Right forelimb (tissue), 1 donor: ENCODE results near the gene EVL.
"Not testable (repeated sequence)": the region's sequence is repeated elsewhere in the genome, so short reads cannot be mapped to it uniquely, and the experiment has no call there.

ENCODE experiments used
- DNase-seq: peaks from one replicate; pipeline ENCODE4 v3.0.0-alpha.2; 2018

The EVL gene

GRCh38 chr14:100039903-100040302 is 25.3 kb upstream of the EVL start:
- no peak for DNase-seq

GRCh38 chr14:100041271-100041670 is 24.0 kb upstream of the EVL start:
- DNase-seq: no peak

DNA sequence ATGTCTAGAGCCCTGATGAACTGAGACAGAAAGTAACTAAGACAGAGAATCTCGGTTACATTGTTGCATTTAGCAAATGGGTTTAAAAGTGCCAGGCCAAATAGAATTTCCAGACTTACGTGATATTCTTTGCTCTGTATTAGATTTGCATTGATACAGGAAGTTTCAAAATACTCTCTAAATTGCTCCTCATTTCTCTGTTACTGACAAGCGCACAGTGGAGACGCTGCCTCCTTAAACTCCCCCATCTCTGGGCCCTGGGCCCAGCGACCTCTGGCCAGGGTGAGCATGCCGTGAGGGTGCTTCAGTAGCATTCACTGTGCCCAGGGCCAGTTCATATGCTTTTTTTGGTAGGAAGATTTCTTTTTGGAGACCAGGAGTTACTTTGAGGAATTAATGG is 22.9 kb upstream of the EVL start:
- no peak for DNase-seq

- no peak for DNase-seq
Observed at GRCh38 chr14:100045642-100046344, 19.4 kb upstream of the EVL start.

- no peak for DNase-seq
Observed at GRCh38 chr14:100047600-100047999, 17.6 kb upstream of the EVL start.

GRCh38 chr14:100048786-100049185 is 16.4 kb upstream of the EVL start:
- DNase-seq: no peak

GRCh38 chr14:100049220-100049619 is 16.0 kb upstream of the EVL start:
- DNase-seq: no peak

DNA sequence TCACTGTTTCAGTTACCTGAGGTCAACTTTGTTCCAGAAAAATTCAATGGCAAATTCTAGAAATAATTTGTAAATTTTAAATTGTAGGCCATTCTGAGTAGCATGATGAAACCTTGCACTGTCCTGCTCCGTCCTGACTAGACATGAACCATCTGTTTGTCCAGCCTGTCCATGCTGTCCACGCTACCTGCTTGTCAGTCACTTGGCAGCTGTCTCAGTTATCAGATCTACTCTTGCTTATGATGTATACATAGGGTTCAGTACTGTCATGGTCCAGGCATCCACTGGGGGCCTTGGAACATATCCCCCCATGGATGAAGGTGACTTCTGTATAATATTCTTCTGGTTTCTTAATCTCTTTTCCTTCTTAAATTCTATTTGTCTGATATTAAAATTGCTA is 14.1 kb upstream of the EVL start:
- no peak for DNase-seq

DNA sequence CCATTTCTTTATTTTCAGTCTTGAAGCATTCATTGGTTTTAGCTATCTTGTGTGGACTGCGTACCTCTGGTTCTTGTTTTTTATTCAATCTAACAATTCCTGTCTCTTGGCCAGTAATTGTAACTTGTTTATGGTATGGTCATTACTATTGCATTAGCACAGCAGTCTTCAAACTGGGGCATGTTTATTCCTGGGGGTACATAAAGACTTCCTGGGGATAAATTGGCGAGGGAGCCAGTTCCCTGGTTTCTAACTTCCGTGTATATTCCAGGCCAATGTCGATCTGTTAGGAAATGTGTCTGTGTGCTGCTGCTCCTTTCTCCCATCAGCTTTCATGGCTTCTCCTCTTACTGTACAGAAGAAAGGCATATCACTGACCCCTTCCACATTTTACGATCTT is 13.7 kb upstream of the EVL start:
- DNase-seq: no peak

DNA sequence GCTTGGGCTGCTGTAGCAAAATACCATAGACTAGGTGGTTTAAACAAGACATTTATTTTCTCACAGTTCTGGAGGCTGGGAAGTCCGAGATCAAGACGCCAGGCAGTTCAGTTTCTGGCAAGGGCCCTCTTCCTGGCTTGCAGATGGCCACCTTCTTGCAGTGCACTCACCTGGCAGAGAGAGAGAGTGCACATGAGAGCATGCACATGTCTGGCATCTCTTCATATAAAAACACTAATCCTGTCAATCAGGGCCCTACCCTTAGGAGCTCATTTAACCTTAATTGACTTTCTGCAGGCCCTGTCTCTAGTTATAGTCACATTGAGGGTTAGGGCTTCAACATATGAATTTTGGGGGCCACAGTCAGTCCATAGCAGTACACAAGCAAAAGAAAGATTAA is 12.4 kb upstream of the EVL start:
- no peak for DNase-seq

- no peak for DNase-seq
Observed at GRCh38 chr14:100054316-100055075, 10.7 kb upstream of the EVL start.

GRCh38 chr14:100056431-100056830 is 8.8 kb upstream of the EVL start:
- DNase-seq: no peak

DNA sequence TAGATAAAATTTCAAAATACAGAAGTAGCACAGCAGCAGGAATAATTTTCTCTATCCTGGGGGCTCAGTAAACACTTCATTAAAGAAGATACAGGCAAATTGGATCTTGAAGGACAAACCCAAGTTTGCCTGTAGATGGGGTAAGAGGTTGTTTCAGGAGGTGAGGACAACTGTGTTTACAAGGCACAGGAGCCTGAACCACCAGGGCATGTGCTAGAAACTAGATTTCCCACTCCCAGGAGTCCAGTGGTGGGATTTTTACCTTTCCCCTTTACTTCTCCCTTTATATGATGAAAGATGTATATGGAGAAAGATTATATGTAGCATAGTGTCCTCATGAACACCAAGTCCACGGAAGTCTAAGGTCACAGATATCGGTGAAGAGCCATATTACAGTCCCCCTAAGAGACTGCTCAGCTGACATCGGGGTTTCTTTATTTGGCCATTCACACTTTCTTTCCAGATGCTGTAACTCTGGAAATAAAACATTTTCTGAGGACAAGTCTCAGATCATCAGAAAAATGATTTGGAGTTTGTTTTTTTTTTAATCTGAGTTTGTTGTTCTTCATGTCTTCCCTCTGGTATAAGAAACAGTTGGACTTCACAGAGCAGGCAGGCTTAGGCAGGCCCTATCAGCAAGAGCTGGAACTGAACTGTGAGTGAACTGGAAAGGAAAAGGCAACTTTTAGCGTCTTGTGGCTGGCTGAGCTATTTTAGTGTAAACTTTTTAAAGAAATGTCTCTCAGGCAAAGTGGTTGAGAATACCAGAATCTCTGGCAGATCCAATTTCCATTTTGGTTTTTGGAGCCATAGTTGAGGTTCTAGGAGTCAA is 8.0 kb upstream of the EVL start:
- no peak for DNase-seq

GRCh38 chr14:100058777-100059437 is 6.3 kb upstream of the EVL start:
- DNase-seq: no peak

- DNase-seq: no peak
Observed at GRCh38 chr14:100059438-100059781, 5.8 kb upstream of the EVL start.

DNA sequence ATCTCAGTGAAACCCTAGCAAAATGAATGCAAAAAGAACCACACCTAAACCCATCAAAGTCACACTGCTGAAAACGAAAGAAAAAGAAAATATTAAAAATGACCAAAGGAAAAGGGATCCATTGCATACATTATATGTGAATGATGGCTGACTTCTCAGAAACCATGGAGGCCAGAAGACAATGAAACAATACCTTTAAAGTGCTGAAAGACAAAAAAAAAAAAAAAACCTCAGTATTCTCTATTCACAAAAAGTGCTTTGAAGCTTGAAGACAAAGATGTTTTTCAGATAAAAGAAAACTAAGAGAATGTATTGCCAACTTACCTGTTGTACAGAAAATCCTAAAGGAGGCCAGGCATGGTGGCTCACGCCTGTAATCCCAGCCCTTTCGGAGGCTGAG is 4.5 kb upstream of the EVL start:
- DNase-seq: no peak

- DNase-seq: no peak
Observed at GRCh38 chr14:100062590-100062989, 2.6 kb upstream of the EVL start.

GRCh38 chr14:100063314-100063941 is 1.8 kb upstream of the EVL start:
- DNase-seq: no peak

DNA sequence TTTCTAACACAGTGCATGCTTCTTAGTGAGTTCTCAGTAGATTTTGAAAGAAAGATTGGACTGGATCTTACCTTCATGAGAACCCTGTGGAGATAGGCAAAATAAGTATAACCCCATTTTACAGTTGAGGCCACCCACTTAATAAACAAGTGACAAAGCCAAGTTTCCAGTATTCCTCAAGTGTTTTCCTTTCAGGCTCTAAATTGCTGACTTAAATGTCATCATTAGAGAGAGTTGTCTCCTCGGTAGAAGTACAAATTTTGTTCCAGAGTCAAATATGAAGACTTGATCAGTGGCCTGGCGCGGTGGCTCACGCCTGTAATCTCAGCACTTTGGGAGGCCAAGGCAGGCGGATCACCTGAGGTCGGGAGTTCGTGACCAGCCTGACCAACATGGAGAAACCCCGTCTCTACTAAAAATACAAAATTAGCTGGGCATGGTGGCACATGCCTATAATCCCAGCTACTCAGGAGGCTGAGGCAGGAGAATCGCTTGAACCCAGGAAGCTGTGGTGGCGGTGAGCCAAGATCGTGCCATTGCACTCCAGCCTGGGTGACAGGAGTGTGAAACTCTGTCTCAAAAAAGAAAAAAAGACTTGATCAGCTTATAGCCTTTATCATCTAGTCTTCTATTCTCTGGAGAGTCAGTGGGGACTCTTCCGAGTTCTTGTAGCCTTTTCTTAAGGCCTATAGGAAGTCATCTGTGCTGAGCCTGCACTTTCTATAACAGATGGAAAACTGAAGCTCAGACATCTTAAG is 708 bp upstream of the EVL start:
- DNase-seq: not testable (repeated sequence)

DNA sequence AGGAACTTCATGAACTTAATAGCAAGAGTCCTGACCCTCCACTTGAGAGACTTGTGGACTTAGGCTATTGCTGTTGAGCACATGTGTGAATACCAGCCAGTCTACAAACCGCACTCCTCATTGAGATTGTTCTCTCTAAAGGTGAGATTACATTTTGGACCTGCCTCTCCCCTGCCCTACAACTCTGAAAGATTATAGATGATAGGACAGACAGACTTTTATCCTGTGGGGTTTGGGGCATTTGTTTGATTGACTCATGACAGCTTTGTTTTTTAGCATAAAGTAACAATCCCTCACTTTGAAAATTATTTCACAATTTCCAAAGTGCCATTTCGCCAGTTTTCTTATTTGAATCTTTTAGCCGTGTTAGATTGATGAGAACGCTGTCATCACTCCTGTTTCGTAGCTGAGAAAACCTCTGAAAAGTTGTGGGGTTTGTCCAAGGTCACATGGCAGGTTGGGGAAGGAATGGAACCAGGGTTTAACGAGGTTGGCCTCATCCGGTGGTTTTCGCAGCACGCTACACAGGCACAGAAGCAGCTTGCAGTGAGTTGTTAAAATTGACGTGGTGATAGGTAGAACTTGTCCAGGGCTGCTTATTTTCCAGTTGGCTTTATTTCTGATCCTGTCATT is 836 bp downstream of the EVL start:
- DNase-seq: no peak

GRCh38 chr14:100066962-100067361 is 1.7 kb downstream of the EVL start:
- DNase-seq: no peak

DNA sequence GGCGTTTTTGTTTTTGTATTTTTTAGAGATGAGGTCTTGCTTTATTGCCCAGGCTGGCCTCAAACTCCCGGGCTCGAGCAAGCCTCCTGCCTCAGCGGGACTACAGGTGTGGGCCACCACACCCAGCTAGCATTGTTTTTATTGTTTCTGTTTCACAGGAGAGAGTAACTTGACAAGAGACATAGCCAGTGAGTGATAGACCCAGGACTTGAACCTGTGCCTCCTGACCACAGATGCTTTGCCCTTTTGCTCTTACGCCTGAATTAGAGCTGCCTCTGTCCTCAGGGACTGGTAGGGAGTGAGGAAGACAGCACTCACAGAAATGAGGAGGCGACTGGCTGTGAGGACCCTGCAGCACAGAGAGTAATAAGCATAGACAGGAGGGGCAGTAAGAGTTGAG is 2.3 kb downstream of the EVL start:
- no peak for DNase-seq
